GM23338 (cell line): ENCODE measurements around the gene HPX. TPM values are rescaled to one million over a fixed set of nuclear protein-coding genes. Genes with fewer than 3 reads are reported as not detected.

ENCODE experiments used
- ATAC-seq: fragments of 200-7000 bp; cut with Tn5 transposase; 3 replicates; pipeline ENCODE4 v1.9.1; 2020
- DNase-seq: peaks from one replicate; pipeline ENCODE4 v3.0.0-alpha.2; 2015; ENCODE audit warnings: low spot score
- H2AFZ ChIP-seq: fragments of 200-600 bp; sonication (generic); 2 replicates; pipeline ENCODE4 v1.8.0; 2016; ENCODE audit warnings: antibody characterized with exemption, mild to moderate bottlenecking, moderate library complexity
- H3F3A ChIP-seq: fragments of 200-600 bp; sonication (generic); replicated peaks from 2 replicates; pipeline ENCODE4 v1.8.0; 2017; ENCODE audit warnings: antibody characterized with exemption, mixed run types, low read depth
- H3K27ac ChIP-seq: fragments of 200-600 bp; sonication (generic); 2 replicates; pipeline ENCODE4 v1.6.1; 2016; ENCODE audit warnings: low read depth
- H3K27me3 ChIP-seq: fragments of 200-600 bp; sonication (generic); 2 replicates; pipeline ENCODE4 v1.8.0; 2016; ENCODE audit warnings: mild to moderate bottlenecking, mixed run types, moderate library complexity; ENCODE audit not compliant: insufficient read depth
- H3K36me3 ChIP-seq: fragments of 200-600 bp; sonication (generic); 2 replicates; pipeline ENCODE4 v1.8.0; 2016; ENCODE audit warnings: mild to moderate bottlenecking; ENCODE audit not compliant: insufficient read depth
- H3K4me1 ChIP-seq: fragments of 200-600 bp; sonication (generic); 2 replicates; pipeline ENCODE4 v1.8.0; 2016; ENCODE audit warnings: mild to moderate bottlenecking, moderate library complexity; ENCODE audit not compliant: insufficient read depth
- H3K4me2 ChIP-seq: fragments of 200-600 bp; sonication (generic); 2 replicates; pipeline ENCODE4 v1.7.1; 2017; ENCODE audit warnings: mixed run types
- H3K4me3 ChIP-seq: fragments of 200-600 bp; sonication (generic); 2 replicates; pipeline ENCODE4 v1.6.1; 2016; ENCODE audit warnings: mixed run types
- H3K79me2 ChIP-seq: fragments of 200-600 bp; sonication (generic); replicated peaks from 2 replicates; pipeline ENCODE4 v1.8.0; 2017; ENCODE audit warnings: mild to moderate bottlenecking; ENCODE audit not compliant: insufficient read depth
- H3K9me2 ChIP-seq: fragments of 200-600 bp; sonication (generic); 2 replicates; pipeline ENCODE4 v1.8.0; 2017; ENCODE audit not compliant: insufficient read depth
- H4K20me1 ChIP-seq: fragments of 200-600 bp; sonication (generic); replicated peaks from 2 replicates; pipeline ENCODE4 v1.8.0; 2017; ENCODE audit warnings: mild to moderate bottlenecking; ENCODE audit not compliant: insufficient read depth
- H3K27ac Mint-ChIP-seq: 2 replicates; pipeline ENCODE4 v1.8.0; 2020; ENCODE audit warnings: inconsistent platforms, mild to moderate bottlenecking, moderate library complexity, mixed read lengths
- H3K27me3 Mint-ChIP-seq: 3 replicates; pipeline ENCODE4 v1.8.0; 2022; ENCODE audit warnings: low read depth, mild to moderate bottlenecking, moderate library complexity, mixed read lengths, inconsistent platforms; ENCODE audit not compliant: insufficient read depth, poor library complexity
- H3K36me3 Mint-ChIP-seq: 3 replicates; pipeline ENCODE4 v1.8.0; 2021; ENCODE audit warnings: low read depth, mild to moderate bottlenecking, inconsistent platforms, moderate library complexity, mixed read lengths
- H3K4me1 Mint-ChIP-seq: 3 replicates; pipeline ENCODE4 v1.8.0; 2020; ENCODE audit warnings: mild to moderate bottlenecking, inconsistent platforms, mixed read lengths
- H3K4me3 Mint-ChIP-seq: 3 replicates; pipeline ENCODE4 v1.8.0; 2021; ENCODE audit warnings: moderate library complexity, mild to moderate bottlenecking, inconsistent platforms, mixed read lengths
- H3K9me3 Mint-ChIP-seq: 3 replicates; pipeline ENCODE4 v1.8.0; 2020; ENCODE audit warnings: moderate library complexity, mild to moderate bottlenecking, inconsistent platforms, mixed read lengths
- JUNB ChIP-seq: IDR thresholded peaks from one replicate; pipeline ENCODE4 v1.6.1; 2016; ENCODE audit warnings: antibody characterized with exemption; ENCODE audit not compliant: unreplicated experiment
- NANOG ChIP-seq: IDR thresholded peaks from 2 replicates; pipeline ENCODE4 v1.6.1; 2016; ENCODE audit warnings: antibody characterized with exemption, borderline replicate concordance
- POLR2AphosphoS5 ChIP-seq: IDR thresholded peaks from 2 replicates; pipeline ENCODE4 v1.6.1; 2016; ENCODE audit warnings: antibody characterized with exemption, low read depth
- ZNF331 ChIP-seq: fragments of 250-450 bp; sonication (Bioruptor Pico); IDR thresholded peaks from 2 replicates; pipeline ENCODE4 v1.5.0; 2020; ENCODE audit warnings: low read depth, mild to moderate bottlenecking, moderate library complexity
- polyA plus RNA-seq: library from polyadenylated mRNA; unstranded; fragments of >200 nt; fragmentation: Nextera tagmentation; extraction: Ambion mirVana; gene quantifications from 2 replicates; pipeline ENCODE4 v1.2.1, GENCODE V29; 2016
- total RNA-seq: library from RNA; depleted of rRNA; stranded (reverse); fragments of >200 nt; shearing (Covaris generic); gene quantifications from 2 replicates; pipeline ENCODE4 v1.2.3, GENCODE V29; 2014
- TF ChIP-seq, protein P1 (sequence below), 2 experiments: fragments of 200-600 bp in 1 of 2; sonication (generic) in 1 of 2; conservative IDR thresholded peaks; 2 replicates each; pipeline versions ENCODE4 v1.5.1 to v1.6.1; 2016 to 2017; ENCODE audit warnings: antibody characterized with exemption in 2 of 2, low read depth in 2 of 2, mild to moderate bottlenecking in 2 of 2, moderate library complexity in 1 of 2
- TF ChIP-seq, protein P2 (sequence below): IDR thresholded peaks from one replicate; pipeline ENCODE4 v1.6.1; 2018; ENCODE audit warnings: antibody characterized with exemption; ENCODE audit not compliant: unreplicated experiment
- TF ChIP-seq, protein P3 (sequence below): fragments of 250-450 bp; sonication (Bioruptor Pico); IDR thresholded peaks from 2 replicates; pipeline ENCODE4 v1.5.0; 2020; ENCODE audit warnings: mild to moderate bottlenecking, moderate library complexity

Gene HPX
- total and polyA plus RNA-seq, 2 experiments from 2014 or later, result 0.47 to 0.63 TPM

GRCh38 chr11:6411594-6412031 is 29.2 kb downstream of the HPX start:
- no peaks in the 10 kb centered on the region for H3K9me3 Mint-ChIP-seq
- H3K36me3 Mint-ChIP-seq, result no peaks in the 10 kb centered on the region
- H3F3A ChIP-seq, result no peaks in the 10 kb centered on the region
- no peaks in the 10 kb centered on the region for H3K9me2 ChIP-seq
- H3K27ac Mint-ChIP-seq, result no peak overlapping the region
- ATAC-seq (no peak), DNase-seq (no peak)
- no peaks in the 10 kb centered on the region for H3K4me1 ChIP-seq
- no peak for TF ChIP-seq JUNB
- TF ChIP-seq NANOG, result no peak
- TF ChIP-seq, protein P1, sequence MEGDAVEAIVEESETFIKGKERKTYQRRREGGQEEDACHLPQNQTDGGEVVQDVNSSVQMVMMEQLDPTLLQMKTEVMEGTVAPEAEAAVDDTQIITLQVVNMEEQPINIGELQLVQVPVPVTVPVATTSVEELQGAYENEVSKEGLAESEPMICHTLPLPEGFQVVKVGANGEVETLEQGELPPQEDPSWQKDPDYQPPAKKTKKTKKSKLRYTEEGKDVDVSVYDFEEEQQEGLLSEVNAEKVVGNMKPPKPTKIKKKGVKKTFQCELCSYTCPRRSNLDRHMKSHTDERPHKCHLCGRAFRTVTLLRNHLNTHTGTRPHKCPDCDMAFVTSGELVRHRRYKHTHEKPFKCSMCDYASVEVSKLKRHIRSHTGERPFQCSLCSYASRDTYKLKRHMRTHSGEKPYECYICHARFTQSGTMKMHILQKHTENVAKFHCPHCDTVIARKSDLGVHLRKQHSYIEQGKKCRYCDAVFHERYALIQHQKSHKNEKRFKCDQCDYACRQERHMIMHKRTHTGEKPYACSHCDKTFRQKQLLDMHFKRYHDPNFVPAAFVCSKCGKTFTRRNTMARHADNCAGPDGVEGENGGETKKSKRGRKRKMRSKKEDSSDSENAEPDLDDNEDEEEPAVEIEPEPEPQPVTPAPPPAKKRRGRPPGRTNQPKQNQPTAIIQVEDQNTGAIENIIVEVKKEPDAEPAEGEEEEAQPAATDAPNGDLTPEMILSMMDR (conservative IDR thresholded peaks at IDR 0.05; ENCODE audit: low read depth in 2 of 2), result 0 out of 4 replicates have a peak, but pooled peaks of 1 of the 2 experiments have one; percentile 10
- TF ChIP-seq ZNF331 (CRISPR knock-in tag), result no peak
- no peaks in the 10 kb centered on the region for H3K36me3 ChIP-seq
- H3K27me3 Mint-ChIP-seq, result peaks cover 2% of the 10 kb centered on the region
- H3K27ac ChIP-seq, result no peak overlapping the region
- H3K79me2 ChIP-seq, result no peaks in the 10 kb centered on the region
- no peak overlapping the region for H2AFZ ChIP-seq
- no peak overlapping the region for H3K4me3 ChIP-seq
- peaks cover 7% of the 10 kb centered on the region; the same call in 2 of the 3 replicates for H3K4me1 Mint-ChIP-seq
- no peak overlapping the region for H3K4me3 Mint-ChIP-seq
- no peaks in the 10 kb centered on the region for H3K27me3 ChIP-seq
- no peaks in the 10 kb centered on the region for H4K20me1 ChIP-seq
- H3K4me2 ChIP-seq, result no peak overlapping the region

GRCh38 chr11:6410695-6411430 is 29.9 kb downstream of the HPX start:
- TF ChIP-seq POLR2AphosphoS5 (no peak), ZNF331 (CRISPR knock-in tag) (no peak), NANOG (no peak)
- TF ChIP-seq, protein P2, sequence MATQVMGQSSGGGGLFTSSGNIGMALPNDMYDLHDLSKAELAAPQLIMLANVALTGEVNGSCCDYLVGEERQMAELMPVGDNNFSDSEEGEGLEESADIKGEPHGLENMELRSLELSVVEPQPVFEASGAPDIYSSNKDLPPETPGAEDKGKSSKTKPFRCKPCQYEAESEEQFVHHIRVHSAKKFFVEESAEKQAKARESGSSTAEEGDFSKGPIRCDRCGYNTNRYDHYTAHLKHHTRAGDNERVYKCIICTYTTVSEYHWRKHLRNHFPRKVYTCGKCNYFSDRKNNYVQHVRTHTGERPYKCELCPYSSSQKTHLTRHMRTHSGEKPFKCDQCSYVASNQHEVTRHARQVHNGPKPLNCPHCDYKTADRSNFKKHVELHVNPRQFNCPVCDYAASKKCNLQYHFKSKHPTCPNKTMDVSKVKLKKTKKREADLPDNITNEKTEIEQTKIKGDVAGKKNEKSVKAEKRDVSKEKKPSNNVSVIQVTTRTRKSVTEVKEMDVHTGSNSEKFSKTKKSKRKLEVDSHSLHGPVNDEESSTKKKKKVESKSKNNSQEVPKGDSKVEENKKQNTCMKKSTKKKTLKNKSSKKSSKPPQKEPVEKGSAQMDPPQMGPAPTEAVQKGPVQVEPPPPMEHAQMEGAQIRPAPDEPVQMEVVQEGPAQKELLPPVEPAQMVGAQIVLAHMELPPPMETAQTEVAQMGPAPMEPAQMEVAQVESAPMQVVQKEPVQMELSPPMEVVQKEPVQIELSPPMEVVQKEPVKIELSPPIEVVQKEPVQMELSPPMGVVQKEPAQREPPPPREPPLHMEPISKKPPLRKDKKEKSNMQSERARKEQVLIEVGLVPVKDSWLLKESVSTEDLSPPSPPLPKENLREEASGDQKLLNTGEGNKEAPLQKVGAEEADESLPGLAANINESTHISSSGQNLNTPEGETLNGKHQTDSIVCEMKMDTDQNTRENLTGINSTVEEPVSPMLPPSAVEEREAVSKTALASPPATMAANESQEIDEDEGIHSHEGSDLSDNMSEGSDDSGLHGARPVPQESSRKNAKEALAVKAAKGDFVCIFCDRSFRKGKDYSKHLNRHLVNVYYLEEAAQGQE, result no peak
- TF ChIP-seq, protein P3, sequence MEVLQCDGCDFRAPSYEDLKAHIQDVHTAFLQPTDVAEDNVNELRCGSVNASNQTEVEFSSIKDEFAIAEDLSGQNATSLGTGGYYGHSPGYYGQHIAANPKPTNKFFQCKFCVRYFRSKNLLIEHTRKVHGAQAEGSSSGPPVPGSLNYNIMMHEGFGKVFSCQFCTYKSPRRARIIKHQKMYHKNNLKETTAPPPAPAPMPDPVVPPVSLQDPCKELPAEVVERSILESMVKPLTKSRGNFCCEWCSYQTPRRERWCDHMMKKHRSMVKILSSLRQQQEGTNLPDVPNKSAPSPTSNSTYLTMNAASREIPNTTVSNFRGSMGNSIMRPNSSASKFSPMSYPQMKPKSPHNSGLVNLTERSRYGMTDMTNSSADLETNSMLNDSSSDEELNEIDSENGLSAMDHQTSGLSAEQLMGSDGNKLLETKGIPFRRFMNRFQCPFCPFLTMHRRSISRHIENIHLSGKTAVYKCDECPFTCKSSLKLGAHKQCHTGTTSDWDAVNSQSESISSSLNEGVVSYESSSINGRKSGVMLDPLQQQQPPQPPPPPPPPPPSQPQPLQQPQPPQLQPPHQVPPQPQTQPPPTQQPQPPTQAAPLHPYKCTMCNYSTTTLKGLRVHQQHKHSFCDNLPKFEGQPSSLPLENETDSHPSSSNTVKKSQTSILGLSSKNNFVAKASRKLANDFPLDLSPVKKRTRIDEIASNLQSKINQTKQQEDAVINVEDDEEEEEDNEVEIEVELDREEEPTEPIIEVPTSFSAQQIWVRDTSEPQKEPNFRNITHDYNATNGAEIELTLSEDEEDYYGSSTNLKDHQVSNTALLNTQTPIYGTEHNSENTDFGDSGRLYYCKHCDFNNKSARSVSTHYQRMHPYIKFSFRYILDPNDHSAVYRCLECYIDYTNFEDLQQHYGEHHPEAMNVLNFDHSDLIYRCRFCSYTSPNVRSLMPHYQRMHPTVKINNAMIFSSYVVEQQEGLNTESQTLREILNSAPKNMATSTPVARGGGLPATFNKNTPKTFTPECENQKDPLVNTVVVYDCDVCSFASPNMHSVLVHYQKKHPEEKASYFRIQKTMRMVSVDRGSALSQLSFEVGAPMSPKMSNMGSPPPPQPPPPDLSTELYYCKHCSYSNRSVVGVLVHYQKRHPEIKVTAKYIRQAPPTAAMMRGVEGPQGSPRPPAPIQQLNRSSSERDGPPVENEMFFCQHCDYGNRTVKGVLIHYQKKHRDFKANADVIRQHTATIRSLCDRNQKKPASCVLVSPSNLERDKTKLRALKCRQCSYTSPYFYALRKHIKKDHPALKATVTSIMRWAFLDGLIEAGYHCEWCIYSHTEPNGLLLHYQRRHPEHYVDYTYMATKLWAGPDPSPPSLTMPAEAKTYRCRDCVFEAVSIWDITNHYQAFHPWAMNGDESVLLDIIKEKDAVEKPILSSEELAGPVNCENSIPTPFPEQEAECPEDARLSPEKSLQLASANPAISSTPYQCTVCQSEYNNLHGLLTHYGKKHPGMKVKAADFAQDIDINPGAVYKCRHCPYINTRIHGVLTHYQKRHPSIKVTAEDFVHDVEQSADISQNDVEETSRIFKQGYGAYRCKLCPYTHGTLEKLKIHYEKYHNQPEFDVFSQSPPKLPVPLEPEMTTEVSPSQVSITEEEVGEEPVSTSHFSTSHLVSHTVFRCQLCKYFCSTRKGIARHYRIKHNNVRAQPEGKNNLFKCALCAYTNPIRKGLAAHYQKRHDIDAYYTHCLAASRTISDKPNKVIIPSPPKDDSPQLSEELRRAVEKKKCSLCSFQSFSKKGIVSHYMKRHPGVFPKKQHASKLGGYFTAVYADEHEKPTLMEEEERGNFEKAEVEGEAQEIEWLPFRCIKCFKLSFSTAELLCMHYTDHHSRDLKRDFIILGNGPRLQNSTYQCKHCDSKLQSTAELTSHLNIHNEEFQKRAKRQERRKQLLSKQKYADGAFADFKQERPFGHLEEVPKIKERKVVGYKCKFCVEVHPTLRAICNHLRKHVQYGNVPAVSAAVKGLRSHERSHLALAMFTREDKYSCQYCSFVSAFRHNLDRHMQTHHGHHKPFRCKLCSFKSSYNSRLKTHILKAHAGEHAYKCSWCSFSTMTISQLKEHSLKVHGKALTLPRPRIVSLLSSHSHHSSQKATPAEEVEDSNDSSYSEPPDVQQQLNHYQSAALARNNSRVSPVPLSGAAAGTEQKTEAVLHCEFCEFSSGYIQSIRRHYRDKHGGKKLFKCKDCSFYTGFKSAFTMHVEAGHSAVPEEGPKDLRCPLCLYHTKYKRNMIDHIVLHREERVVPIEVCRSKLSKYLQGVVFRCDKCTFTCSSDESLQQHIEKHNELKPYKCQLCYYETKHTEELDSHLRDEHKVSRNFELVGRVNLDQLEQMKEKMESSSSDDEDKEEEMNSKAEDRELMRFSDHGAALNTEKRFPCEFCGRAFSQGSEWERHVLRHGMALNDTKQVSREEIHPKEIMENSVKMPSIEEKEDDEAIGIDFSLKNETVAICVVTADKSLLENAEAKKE (CRISPR knock-in tag), result no peak
- H3F3A ChIP-seq, result no peaks in the 10 kb centered on the region
- no peaks in the 10 kb centered on the region for H4K20me1 ChIP-seq
- ATAC-seq (no peak), DNase-seq (no peak)
- H3K4me3 Mint-ChIP-seq, result no peak overlapping the region
- no peaks in the 10 kb centered on the region for H3K9me2 ChIP-seq
- no peak overlapping the region for H3K27ac ChIP-seq
- no peak overlapping the region for H3K4me3 ChIP-seq
- no peaks in the 10 kb centered on the region for H3K79me2 ChIP-seq
- H3K4me1 ChIP-seq, result no peaks in the 10 kb centered on the region
- no peaks in the 10 kb centered on the region for H3K27me3 ChIP-seq
- no peak overlapping the region for H3K4me2 ChIP-seq
- peaks cover 2% of the 10 kb centered on the region for H3K27me3 Mint-ChIP-seq
- H2AFZ ChIP-seq, result no peak overlapping the region
- H3K36me3 ChIP-seq, result no peaks in the 10 kb centered on the region
- H3K27ac Mint-ChIP-seq, result no peak overlapping the region
- H3K36me3 Mint-ChIP-seq, result no peaks in the 10 kb centered on the region; the same call in 2 of the 3 replicates
- no peaks in the 10 kb centered on the region for H3K9me3 Mint-ChIP-seq
- peaks cover 12% of the 10 kb centered on the region for H3K4me1 Mint-ChIP-seq
